ENCODE measurements around the gene CLEC2A.
"Not testable (repeated sequence)": the region's sequence is repeated elsewhere in the genome, so short reads cannot be mapped to it uniquely, and the experiment has no call there.

CLEC2A gene

DNA sequence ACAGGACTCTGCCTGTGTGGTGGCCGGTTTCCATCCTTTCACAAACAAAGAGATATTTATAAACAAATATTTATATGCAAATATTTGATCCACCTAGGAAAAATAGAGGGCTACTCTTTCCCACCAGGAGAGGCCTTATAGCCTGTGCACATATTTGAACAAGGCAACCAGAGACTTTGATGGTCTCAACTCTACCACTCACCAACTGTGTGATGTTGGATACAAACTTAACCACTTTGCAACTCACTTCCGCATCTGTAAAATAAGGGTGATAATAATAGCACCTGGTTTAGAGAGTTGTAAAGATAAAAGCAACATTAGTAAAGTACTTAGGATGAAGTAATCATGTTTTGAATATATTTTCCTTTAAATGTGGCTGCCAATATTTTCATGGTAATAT, 37.5 kb upstream of the CLEC2A start:
- no peak for DNase-seq (ENCODE audit: low spot score)
- in situ Hi-C loops (cut with MboI; ENCODE audit: low pct_unique_long_range_greater_than_20kb, low sequenced_read_pairs, unreplicated experiment): no loop called here
- TF ChIP-seq CTCF (IDR thresholded peaks at IDR 0.05; ENCODE audit: extremely low read depth, insufficient read depth, missing control alignments): no peak

GRCh38 chr12:9961901-9962300, 29.7 kb upstream of the CLEC2A start:
- no peak for TF ChIP-seq CTCF (IDR thresholded peaks at IDR 0.05; ENCODE audit: extremely low read depth, insufficient read depth, missing control alignments)
- no peak for DNase-seq (ENCODE audit: low spot score)
- in situ Hi-C loops (cut with MboI; ENCODE audit: low pct_unique_long_range_greater_than_20kb, low sequenced_read_pairs, unreplicated experiment): no loop called here

DNA sequence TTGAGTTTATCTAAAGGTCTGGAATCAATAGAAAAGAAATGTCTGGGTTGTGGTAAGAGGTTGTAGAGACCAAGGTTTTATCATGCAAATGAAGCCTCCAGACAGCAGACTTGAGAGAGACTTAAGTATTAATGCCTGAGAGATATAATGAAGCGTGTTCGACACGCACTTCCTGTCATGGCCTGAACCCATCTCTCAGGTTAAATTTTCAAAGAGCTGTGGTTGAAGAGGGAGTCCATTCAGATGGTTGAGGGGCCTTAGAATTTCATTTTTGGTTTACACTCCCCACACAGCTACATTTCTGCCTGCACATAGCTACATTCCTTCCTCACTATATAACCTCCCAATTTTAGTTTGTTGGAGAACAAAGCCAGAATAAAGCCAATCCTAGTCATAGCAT, 28.9 kb upstream of the CLEC2A start:
- in situ Hi-C loops (cut with MboI; ENCODE audit: low pct_unique_long_range_greater_than_20kb, low sequenced_read_pairs, unreplicated experiment): no loop called here
- TF ChIP-seq CTCF (IDR thresholded peaks at IDR 0.05; ENCODE audit: extremely low read depth, insufficient read depth, missing control alignments): no peak
- no peak for DNase-seq (ENCODE audit: low spot score)

GRCh38 chr12:9960590-9960989, 28.4 kb upstream of the CLEC2A start:
- in situ Hi-C loops (cut with MboI; ENCODE audit: low pct_unique_long_range_greater_than_20kb, low sequenced_read_pairs, unreplicated experiment): no loop called here
- no peak for TF ChIP-seq CTCF (IDR thresholded peaks at IDR 0.05; ENCODE audit: extremely low read depth, insufficient read depth, missing control alignments)
- DNase-seq (ENCODE audit: low spot score): no peak

GRCh38 chr12:9957834-9958233, 25.7 kb upstream of the CLEC2A start:
- TF ChIP-seq CTCF (IDR thresholded peaks at IDR 0.05; ENCODE audit: extremely low read depth, insufficient read depth, missing control alignments): no peak
- in situ Hi-C loops (cut with MboI; ENCODE audit: low pct_unique_long_range_greater_than_20kb, low sequenced_read_pairs, unreplicated experiment): no loop called here
- DNase-seq (ENCODE audit: low spot score): no peak

DNA sequence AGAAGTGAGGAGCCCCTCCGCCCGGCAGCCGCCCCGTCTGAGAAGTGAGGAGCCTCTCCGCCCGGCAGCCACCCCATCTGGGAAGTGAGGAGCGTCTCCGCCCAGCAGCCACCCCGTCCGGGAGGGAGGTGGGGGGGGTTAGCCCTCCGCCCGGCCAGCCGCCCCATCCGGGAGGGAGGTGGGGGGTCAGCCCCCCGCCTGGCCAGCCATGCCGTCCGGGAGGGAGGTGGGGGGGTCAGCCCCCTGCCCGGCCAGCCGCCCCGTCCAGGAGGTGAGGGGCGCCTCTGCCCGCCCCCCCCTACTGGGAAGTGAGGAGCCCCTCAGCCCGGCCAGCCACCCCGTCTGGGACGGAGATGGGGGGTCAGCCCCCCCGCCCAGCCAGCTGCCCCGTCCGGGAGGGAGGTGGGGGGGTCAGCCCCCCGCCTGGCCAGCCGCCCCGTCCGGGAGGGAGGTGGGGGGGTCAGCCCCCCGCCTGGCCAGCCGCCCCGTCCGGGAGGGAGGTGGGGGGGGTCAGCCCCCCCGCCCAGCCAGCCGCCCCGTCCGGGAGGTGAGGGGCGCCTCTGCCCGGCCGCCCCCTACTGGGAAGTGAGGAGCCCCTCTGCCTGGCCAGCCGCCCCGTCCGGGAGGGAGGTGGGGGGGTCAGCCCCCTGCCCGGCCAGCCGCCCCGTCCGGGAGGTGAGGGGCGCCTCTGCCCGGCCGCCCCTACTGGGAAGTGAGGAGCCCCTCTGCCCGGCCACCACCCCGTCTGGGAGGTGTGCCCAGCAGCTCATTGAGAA, 21.0 kb upstream of the CLEC2A start:
- in situ Hi-C loops (cut with MboI; ENCODE audit: low pct_unique_long_range_greater_than_20kb, low sequenced_read_pairs, unreplicated experiment); DNase-seq (ENCODE audit: low spot score): not testable (repeated sequence)

GRCh38 chr12:9951026-9951675, 19.0 kb upstream of the CLEC2A start:
- TF ChIP-seq CTCF (IDR thresholded peaks at IDR 0.05; ENCODE audit: extremely low read depth, insufficient read depth, missing control alignments): no peak
- in situ Hi-C loops (cut with MboI; ENCODE audit: low pct_unique_long_range_greater_than_20kb, low sequenced_read_pairs, unreplicated experiment): no loop called here
- no peak for DNase-seq (ENCODE audit: low spot score)
